Trophoblast cell (in vitro differentiated cells and primary cell): ENCODE data around the gene CARF.
"Not testable (repeated sequence)": the region's sequence is repeated elsewhere in the genome, so short reads cannot be mapped to it uniquely, and the experiment has no call there.

Experiments
- DNase-seq, 2 donors: peaks; one replicate each; pipeline ENCODE4 v3.0.0-alpha.2; 2016
- H2AFZ ChIP-seq: 2 replicates; pipeline ENCODE4 v1.6.1; 2013; ENCODE audit warnings: low read length, moderate library complexity, mild to moderate bottlenecking; ENCODE audit not compliant: insufficient read depth, poor library complexity
- H2AK5ac ChIP-seq: 2 replicates; pipeline ENCODE4 v1.6.1; 2013; ENCODE audit warnings: mild to moderate bottlenecking, low read length
- H2BK120ac ChIP-seq: 2 replicates; pipeline ENCODE4 v1.6.1; 2013; ENCODE audit warnings: low read length, mild to moderate bottlenecking, moderate library complexity; ENCODE audit not compliant: insufficient read depth, poor library complexity
- H2BK12ac ChIP-seq: 2 replicates; pipeline ENCODE4 v1.6.1; 2013; ENCODE audit warnings: mild to moderate bottlenecking, low read length, moderate library complexity
- H2BK5ac ChIP-seq: 2 replicates; pipeline ENCODE4 v1.6.1; 2013; ENCODE audit warnings: low read length, low read depth, moderate library complexity, mild to moderate bottlenecking; ENCODE audit not compliant: poor library complexity
- H3K14ac ChIP-seq: 2 replicates; pipeline ENCODE4 v1.6.1; 2013; ENCODE audit warnings: mild to moderate bottlenecking, low read length
- H3K18ac ChIP-seq: 2 replicates; pipeline ENCODE4 v1.6.1; 2013; ENCODE audit warnings: mild to moderate bottlenecking, low read length
- H3K23ac ChIP-seq: 2 replicates; pipeline ENCODE4 v1.6.1; 2013; ENCODE audit warnings: low read length
- H3K27ac ChIP-seq: 2 replicates; pipeline ENCODE4 v1.5.1; 2013; ENCODE audit warnings: low read depth, mild to moderate bottlenecking, inconsistent platforms, low read length, moderate library complexity
- H3K27me3 ChIP-seq: 2 replicates; pipeline ENCODE4 v1.6.1; 2013; ENCODE audit warnings: inconsistent platforms, mild to moderate bottlenecking, low read length, moderate library complexity; ENCODE audit not compliant: insufficient read depth
- H3K36me3 ChIP-seq, 2 experiments: 1 replicate in 1 of 2; 2 replicates in 1 of 2; pipeline ENCODE4 v1.6.1; 2013; ENCODE audit warnings: low read length in 2 of 2, mild to moderate bottlenecking in 2 of 2, moderate library complexity in 1 of 2; ENCODE audit not compliant: insufficient read depth in 2 of 2, control insufficient read depth in 1 of 2
- H3K4ac ChIP-seq: 2 replicates; pipeline ENCODE4 v1.6.1; 2013; ENCODE audit warnings: low read depth, mild to moderate bottlenecking, low read length, moderate library complexity
- H3K4me1 ChIP-seq, 2 experiments: 1 replicate in 1 of 2; 2 replicates in 1 of 2; pipeline ENCODE4 v1.6.1; 2013; ENCODE audit warnings: low read length in 2 of 2, mild to moderate bottlenecking in 2 of 2, moderate library complexity in 1 of 2; ENCODE audit not compliant: insufficient read depth in 2 of 2, control insufficient read depth in 1 of 2
- H3K4me2 ChIP-seq: 2 replicates; pipeline ENCODE4 v1.6.1; 2013; ENCODE audit warnings: inconsistent platforms, mild to moderate bottlenecking, low read length, moderate library complexity
- H3K4me3 ChIP-seq: 2 replicates; pipeline ENCODE4 v1.5.1; 2013; ENCODE audit warnings: mild to moderate bottlenecking, low read depth, low read length, inconsistent platforms
- H3K79me1 ChIP-seq: one replicate; pipeline ENCODE4 v1.6.1; 2013; ENCODE audit warnings: low read length
- H3K79me2 ChIP-seq: 2 replicates; pipeline ENCODE4 v1.6.1; 2013; ENCODE audit warnings: low read length, mild to moderate bottlenecking; ENCODE audit not compliant: control insufficient read depth, insufficient read depth, poor library complexity
- H3K9ac ChIP-seq: 2 replicates; pipeline ENCODE4 v1.6.1; 2013; ENCODE audit warnings: mild to moderate bottlenecking, low read length
- H3K9me3 ChIP-seq: 2 replicates; pipeline ENCODE4 v1.6.1; 2013; ENCODE audit warnings: low read depth, mild to moderate bottlenecking, control low read depth, inconsistent platforms, low read length; ENCODE audit not compliant: insufficient read depth
- H4K12ac ChIP-seq: 2 replicates; pipeline ENCODE4 v1.6.1; 2013; ENCODE audit warnings: low read depth, mild to moderate bottlenecking, low read length, moderate library complexity
- H4K8ac ChIP-seq: 2 replicates; pipeline ENCODE4 v1.6.1; 2013; ENCODE audit warnings: low read depth, mild to moderate bottlenecking, low read length, moderate library complexity
- H4K91ac ChIP-seq: one replicate; pipeline ENCODE4 v1.6.1; 2013; ENCODE audit warnings: low read depth, mild to moderate bottlenecking, low read length, moderate library complexity
- WGBS: extraction: QIAGEN DNeasy Blood & Tissue Kit; methylation state at CpG from one replicate; pipeline ENCODE4 v1.1.7; 2013; ENCODE audit warnings: missing lambda C conversion rate; ENCODE audit not compliant: insufficient read length, insufficient coverage; ENCODE audit errors: extremely low coverage; 5-methylcytosine and 5-hydroxymethylcytosine counted together

Gene CARF

DNA sequence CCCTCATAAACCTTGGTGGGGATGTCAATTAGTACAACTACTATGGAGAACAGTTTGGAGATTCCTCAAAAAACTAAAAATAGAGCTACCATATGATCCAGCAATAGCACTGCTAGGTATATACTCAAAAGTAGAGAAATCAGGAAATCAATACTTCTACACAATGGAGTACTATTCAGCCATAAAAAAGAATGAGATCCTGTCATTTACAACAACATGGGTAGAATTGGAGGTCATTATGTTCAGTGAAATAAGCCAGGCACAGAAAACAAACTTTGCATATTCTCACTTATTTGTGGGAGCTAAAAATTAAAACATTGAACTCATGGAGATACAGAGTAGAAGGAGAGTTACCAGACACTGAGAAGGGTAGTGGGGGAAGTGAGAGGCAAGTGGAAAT, 6.6 kb upstream of the CARF start:
- not testable (repeated sequence) for H4K8ac ChIP-seq, H3K27me3 ChIP-seq, H3K18ac ChIP-seq, H3K4me2 ChIP-seq, H2BK12ac ChIP-seq, H2BK5ac ChIP-seq, H2BK120ac ChIP-seq, H3K79me2 ChIP-seq, H2AK5ac ChIP-seq, H3K4ac ChIP-seq, H3K4me1 ChIP-seq, H3K14ac ChIP-seq, H4K91ac ChIP-seq, H3K79me1 ChIP-seq, H3K9me3 ChIP-seq, H3K9ac ChIP-seq, H3K4me3 ChIP-seq, H3K36me3 ChIP-seq, H4K12ac ChIP-seq, DNase-seq, H3K27ac ChIP-seq, H2AFZ ChIP-seq, H3K23ac ChIP-seq

DNA sequence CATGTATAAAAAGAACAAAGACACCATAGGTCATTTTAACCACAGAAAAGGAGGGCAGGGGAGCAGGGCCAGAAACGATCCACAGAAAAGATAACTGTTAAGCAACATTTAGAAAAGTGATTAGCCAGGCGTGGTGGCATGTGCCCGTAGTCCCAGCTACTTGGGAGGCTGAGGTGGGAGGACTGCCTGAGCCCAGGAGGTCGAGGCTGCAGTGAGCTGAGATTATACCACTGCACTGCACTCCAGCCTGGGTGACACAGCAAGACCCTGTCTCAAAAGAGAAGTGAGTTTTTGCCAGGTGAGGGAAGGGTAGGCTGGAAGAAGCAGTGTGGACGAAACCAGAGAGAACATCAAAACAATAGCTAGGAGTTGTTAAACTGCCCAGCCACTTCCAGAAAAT, 3.9 kb upstream of the CARF start:
- no peak overlapping the region for H2BK5ac ChIP-seq
- H4K91ac ChIP-seq = no peak overlapping the region
- peaks cover 1 to 2% of the 10 kb centered on the region in 2 experiments for H3K36me3 ChIP-seq
- no peak overlapping the region for H2BK120ac ChIP-seq
- H2AK5ac ChIP-seq = no peak overlapping the region
- no peak overlapping the region for H4K12ac ChIP-seq
- H3K14ac ChIP-seq = no peak overlapping the region
- no peak overlapping the region for H2BK12ac ChIP-seq
- no peak overlapping the region for H3K18ac ChIP-seq
- H2AFZ ChIP-seq = no peak overlapping the region
- no peaks in the 10 kb centered on the region for H3K4me1 ChIP-seq
- H4K8ac ChIP-seq = no peak overlapping the region
- no peak for DNase-seq
- H3K27me3 ChIP-seq = no peaks in the 10 kb centered on the region
- no peak overlapping the region for H3K27ac ChIP-seq
- H3K23ac ChIP-seq = no peak overlapping the region
- H3K79me1 ChIP-seq = peaks cover 3% of the 10 kb centered on the region
- no peak overlapping the region for H3K4me3 ChIP-seq
- peaks cover 7% of the 10 kb centered on the region for H3K79me2 ChIP-seq
- H3K9me3 ChIP-seq = no peaks in the 10 kb centered on the region
- H3K9ac ChIP-seq = no peak overlapping the region
- H3K4me2 ChIP-seq = no peak overlapping the region
- peak overlapping the region; percentile 10 for H3K4ac ChIP-seq
- WGBS = no CpG with 5 or more reads among the region's 5 CpGs

DNA sequence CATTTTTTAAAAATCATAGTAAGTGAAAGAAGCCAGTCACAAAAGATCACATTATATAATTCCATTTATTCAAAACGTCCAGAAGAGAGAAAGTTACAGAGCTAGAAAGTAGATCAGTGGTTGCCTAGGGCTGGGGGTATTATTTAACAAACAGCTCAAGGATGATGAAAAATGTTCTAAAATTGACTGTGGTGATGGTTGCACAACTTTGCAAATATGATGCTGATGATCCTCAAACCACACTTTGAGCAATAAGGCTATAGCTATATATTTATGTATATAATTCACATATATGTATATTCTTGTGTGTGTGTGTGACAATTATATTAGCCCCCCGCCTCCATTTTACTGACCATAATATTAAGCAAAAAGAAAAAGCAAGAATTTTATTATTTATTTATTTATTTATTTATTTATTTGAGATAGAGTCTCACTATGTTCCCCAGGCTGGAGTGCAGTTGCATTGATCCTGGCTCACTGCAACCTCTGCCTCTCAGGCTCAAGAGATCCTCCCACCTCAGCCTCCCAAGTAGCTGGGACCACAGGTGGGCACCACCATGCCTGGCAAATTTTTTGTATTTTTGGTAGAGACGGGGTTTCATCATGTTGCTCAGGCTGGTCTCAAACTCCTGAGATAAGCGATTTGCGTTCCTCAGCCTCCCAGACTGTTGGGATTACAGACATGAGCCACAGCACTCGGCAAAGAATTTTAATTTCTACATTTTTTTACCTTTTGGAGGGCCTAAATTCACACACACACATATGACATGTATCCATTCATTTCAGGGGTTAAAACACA, 2.5 kb upstream of the CARF start:
- Histone ChIP-seq H2BK120ac (no peak overlapping the region), H3K4me2 (no peak overlapping the region), H4K8ac (no peak overlapping the region), H2BK12ac (no peak overlapping the region), H3K9me3 (no peaks in the 10 kb centered on the region), H4K12ac (peak overlapping the region; percentile 43), H3K79me2 (peaks cover 7% of the 10 kb centered on the region), H4K91ac (no peak overlapping the region), H3K18ac (no peak overlapping the region), H2BK5ac (no peak overlapping the region), H2AFZ (no peak overlapping the region), H3K4me1 (no peaks in the 10 kb centered on the region), H2AK5ac (no peak overlapping the region), H3K36me3 (peaks cover 1 to 2% of the 10 kb centered on the region in 2 experiments), H3K23ac (no peak overlapping the region), H3K4me3 (no peak overlapping the region), H3K14ac (no peak overlapping the region), H3K79me1 (peaks cover 3% of the 10 kb centered on the region), H3K9ac (no peak overlapping the region), H3K27me3 (no peaks in the 10 kb centered on the region), H3K4ac (peak overlapping the region; percentile 62), H3K27ac (no peak overlapping the region)
- no CpG with 5 or more reads among the region's 6 CpGs for WGBS
- DNase-seq = no peak

DNA sequence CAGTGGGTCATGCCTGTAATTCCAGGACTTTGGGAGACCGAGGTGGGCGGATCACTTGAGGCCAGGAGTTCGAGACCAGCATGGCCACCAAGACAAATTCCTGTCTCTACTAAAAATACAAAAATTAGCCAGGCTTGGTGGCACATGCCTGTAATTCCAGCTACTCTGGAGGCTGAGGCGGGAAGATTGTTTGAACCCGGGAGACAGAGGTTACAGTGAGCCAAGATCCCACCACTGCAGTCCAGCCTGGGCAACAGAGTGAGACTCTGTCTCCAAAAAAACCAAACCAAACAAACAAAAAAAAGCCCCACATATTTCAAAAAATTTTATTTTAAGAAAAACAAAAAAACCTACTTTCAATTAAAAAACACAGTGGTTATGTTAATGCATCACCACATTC, 1.8 kb upstream of the CARF start:
- peak overlapping the region; percentile 89 for H3K4ac ChIP-seq
- not testable (repeated sequence) for H4K91ac ChIP-seq, H4K8ac ChIP-seq, H3K9ac ChIP-seq, H3K23ac ChIP-seq, H3K18ac ChIP-seq, H3K14ac ChIP-seq, H4K12ac ChIP-seq, H3K27me3 ChIP-seq, DNase-seq, H3K9me3 ChIP-seq, H3K4me3 ChIP-seq, H3K79me2 ChIP-seq, H2AFZ ChIP-seq, H3K4me2 ChIP-seq, H2BK5ac ChIP-seq, H3K79me1 ChIP-seq, H3K36me3 ChIP-seq, H2BK120ac ChIP-seq, H3K4me1 ChIP-seq, H3K27ac ChIP-seq, H2AK5ac ChIP-seq, H2BK12ac ChIP-seq
- no CpG with 5 or more reads among the region's 5 CpGs for WGBS
